ENCODE results near the gene ZNF500. TPM values are rescaled to one million over a fixed set of nuclear protein-coding genes. Genes with fewer than 3 reads are reported as not detected.

ZNF500 gene
- total RNA-seq, 4 donors from 2014 or later: 11.0 to 31.2 (median 20.2) TPM

GRCh38 chr16:4801051-4801961, 34.3 kb upstream of the ZNF500 start:
- intact Hi-C loops (cut with DNase I; ENCODE audit: low total_unique reads): loop anchor here (5.0 kb wide), 1 partner anchor 34 kb away; the partner anchor contains the start of gene ZNF500
- DNase-seq: no peak
- Histone ChIP-seq H3K27me3 (no peaks in the 10 kb centered on the region), H3K9me3 (no peaks in the 10 kb centered on the region), H3K27ac (peak overlapping the region; percentile 70 to 85), H3K36me3 (no peaks in the 10 kb centered on the region), H3K4me3 (peak overlapping the region; percentile 51 to 83), H3K4me1 (peaks cover 0 to 11% of the 10 kb centered on the region in 2 donors)
- TF ChIP-seq POLR2A (IDR thresholded peaks at IDR 0.05) (no peak), CTCF (IDR thresholded peaks at IDR 0.05) (no peak)

GRCh38 chr16:4800290-4801041, 33.5 kb upstream of the ZNF500 start:
- H3K9me3 ChIP-seq: no peaks in the 10 kb centered on the region
- no peak for DNase-seq
- H3K27me3 ChIP-seq: no peaks in the 10 kb centered on the region
- no peak overlapping the region for H3K4me3 ChIP-seq
- TF ChIP-seq POLR2A (IDR thresholded peaks at IDR 0.05) (no peak), CTCF (IDR thresholded peaks at IDR 0.05) (no peak)
- peaks cover 0 to 11% of the 10 kb centered on the region in 2 donors for H3K4me1 ChIP-seq
- intact Hi-C loops (cut with DNase I; ENCODE audit: low total_unique reads): loop anchor here (5.0 kb wide), 1 partner anchor 33 kb away; the partner anchor contains the start of gene ZNF500
- no peak overlapping the region for H3K27ac ChIP-seq
- no peaks in the 10 kb centered on the region for H3K36me3 ChIP-seq

- peaks cover 0 to 11% of the 10 kb centered on the region in 2 donors for H3K4me1 ChIP-seq
- intact Hi-C loops (cut with DNase I; ENCODE audit: low total_unique reads): no loop called here
- H3K36me3 ChIP-seq: no peaks in the 10 kb centered on the region
- H3K27me3 ChIP-seq: no peaks in the 10 kb centered on the region
- H3K9me3 ChIP-seq: no peaks in the 10 kb centered on the region
- no peak for DNase-seq
- H3K4me3 ChIP-seq: no peak overlapping the region
- no peak overlapping the region for H3K27ac ChIP-seq
- no peak for TF ChIP-seq POLR2A (IDR thresholded peaks at IDR 0.05)
- no peak for TF ChIP-seq CTCF (IDR thresholded peaks at IDR 0.05)
These were observed 32.4 kb upstream of the ZNF500 start for GRCh38 chr16:4799171-4799855.

GRCh38 chr16:4798456-4798855, 31.5 kb upstream of the ZNF500 start:
- intact Hi-C loops (cut with DNase I; ENCODE audit: low total_unique reads): no loop called here

More at GRCh38 chr16:4798456-4798855, 31.5 kb upstream of the ZNF500 start:
- Histone ChIP-seq H3K27ac (no peak overlapping the region), H3K4me3 (no peak overlapping the region), H3K4me1 (peaks cover 0 to 11% of the 10 kb centered on the region in 2 donors), H3K36me3 (no peaks in the 10 kb centered on the region), H3K9me3 (no peaks in the 10 kb centered on the region), H3K27me3 (no peaks in the 10 kb centered on the region)
- no peak for DNase-seq
- TF ChIP-seq CTCF (IDR thresholded peaks at IDR 0.05) (no peak), POLR2A (IDR thresholded peaks at IDR 0.05) (no peak)

Measured in uterus (tissue), 4 donors.